OCI-LY3 (cell line): ENCODE data around the gene TANC1.

Experiments
- H2AFZ ChIP-seq: fragments of 200-600, 300-600 bp; shearing (Covaris generic); 2 replicates; pipeline ENCODE4 v1.6.0; 2014; ENCODE audit warnings: antibody characterized with exemption, low read depth, low read length
- H3K27ac ChIP-seq: fragments of 200-600, 300-600 bp; sonication (generic); 2 replicates; pipeline ENCODE4 v1.5.1; 2014; ENCODE audit warnings: mild to moderate bottlenecking, low read length, moderate library complexity, mixed read lengths
- H3K27me3 ChIP-seq: fragments of 200-600, 300-600 bp; sonication (generic); 2 replicates; pipeline ENCODE4 v1.6.1; 2014; ENCODE audit warnings: low read depth, low read length, mixed read lengths
- H3K36me3 ChIP-seq: fragments of 200-600, 300-600 bp; sonication (generic); replicated peaks from 2 replicates; pipeline ENCODE3; 2014; ENCODE audit warnings: low read depth, low read length, mixed read lengths
- H3K4me1 ChIP-seq: fragments of 300-600, 200-600 bp; sonication (generic); 2 replicates; pipeline ENCODE4 v1.6.1; 2014; ENCODE audit warnings: low read length, mixed read lengths
- H3K4me2 ChIP-seq: fragments of 200-600, 300-600 bp; sonication (generic); 2 replicates; pipeline ENCODE4 v1.6.1; 2014; ENCODE audit warnings: low read length, mixed read lengths
- H3K4me3 ChIP-seq: fragments of 300-600, 200-600 bp; sonication (generic); 2 replicates; pipeline ENCODE4 v1.5.1; 2014; ENCODE audit warnings: antibody characterized with exemption, mild to moderate bottlenecking, low read length, moderate library complexity
- H3K79me2 ChIP-seq: fragments of 300-600, 200-600 bp; shearing (Covaris generic); 2 replicates; pipeline ENCODE4 v1.6.1; 2014; ENCODE audit warnings: mild to moderate bottlenecking, low read length, mixed read lengths
- H3K9ac ChIP-seq: fragments of 300-600, 200-600 bp; shearing (Covaris generic); 2 replicates; pipeline ENCODE4 v1.6.0; 2014; ENCODE audit warnings: mild to moderate bottlenecking, low read length, moderate library complexity
- H3K9me3 ChIP-seq: fragments of 200-600, 300-600 bp; shearing (Covaris generic); 2 replicates; pipeline ENCODE4 v1.6.1; 2014; ENCODE audit warnings: low read length, mixed read lengths; ENCODE audit not compliant: insufficient read depth
- H4K20me1 ChIP-seq: fragments of 200-600, 300-600 bp; sonication (generic); 2 replicates; pipeline ENCODE4 v1.6.1; 2016; ENCODE audit warnings: low read length, mixed read lengths; ENCODE audit not compliant: insufficient read depth
- CTCF ChIP-seq: fragments of 200-600, 300-600 bp; sonication (generic); IDR thresholded peaks from 2 replicates; pipeline ENCODE4 v1.5.1; 2014; ENCODE audit warnings: antibody characterized with exemption, low read length, low read depth
- EZH2phosphoT487 ChIP-seq: fragments of 200-600 bp; shearing (Covaris generic); IDR thresholded peaks from 2 replicates; pipeline ENCODE4 v1.6.1; 2018; ENCODE audit warnings: antibody characterized with exemption, mixed run types, low read depth

The TANC1 gene

GRCh38 chr2:159251296-159252173, 283.1 kb downstream of the TANC1 start:
- Histone ChIP-seq H3K27me3 (no peaks in the 10 kb centered on the region), H3K4me3 (no peak overlapping the region), H2AFZ (no peak overlapping the region), H4K20me1 (no peaks in the 10 kb centered on the region), H3K79me2 (no peaks in the 10 kb centered on the region), H3K36me3 (peaks cover 4% of the 10 kb centered on the region), H3K4me2 (no peak overlapping the region), H3K9ac (no peak overlapping the region), H3K9me3 (no peaks in the 10 kb centered on the region), H3K4me1 (peaks cover 8% of the 10 kb centered on the region), H3K27ac (no peak overlapping the region)
- no peak for TF ChIP-seq EZH2phosphoT487
- TF ChIP-seq CTCF: no peak

GRCh38 chr2:159252905-159253304, 284.5 kb downstream of the TANC1 start:
- Histone ChIP-seq H3K4me2 (no peak overlapping the region), H3K4me1 (peaks cover 8% of the 10 kb centered on the region), H3K9ac (no peak overlapping the region), H3K36me3 (no peaks in the 10 kb centered on the region), H3K27ac (no peak overlapping the region), H2AFZ (no peak overlapping the region), H3K4me3 (no peak overlapping the region), H3K27me3 (no peaks in the 10 kb centered on the region), H4K20me1 (no peaks in the 10 kb centered on the region), H3K79me2 (no peaks in the 10 kb centered on the region), H3K9me3 (no peaks in the 10 kb centered on the region)
- no peak for TF ChIP-seq EZH2phosphoT487
- TF ChIP-seq CTCF: no peak

- TF ChIP-seq CTCF: no peak
- TF ChIP-seq EZH2phosphoT487: no peak
- Histone ChIP-seq H3K79me2 (no peaks in the 10 kb centered on the region), H3K27me3 (no peaks in the 10 kb centered on the region), H3K27ac (no peak overlapping the region), H3K36me3 (no peaks in the 10 kb centered on the region), H3K9me3 (no peaks in the 10 kb centered on the region), H3K4me1 (no peaks in the 10 kb centered on the region), H4K20me1 (no peaks in the 10 kb centered on the region), H3K4me2 (no peak overlapping the region), H3K9ac (no peak overlapping the region), H3K4me3 (no peak overlapping the region), H2AFZ (no peak overlapping the region)
Measured at GRCh38 chr2:159256159-159256558, 287.7 kb downstream of the TANC1 start.

GRCh38 chr2:159262226-159262625, 293.8 kb downstream of the TANC1 start:
- Histone ChIP-seq H3K4me3 (no peak overlapping the region), H3K36me3 (peaks cover 2% of the 10 kb centered on the region), H2AFZ (no peak overlapping the region), H3K79me2 (no peaks in the 10 kb centered on the region), H4K20me1 (no peaks in the 10 kb centered on the region), H3K27ac (no peak overlapping the region), H3K4me1 (no peaks in the 10 kb centered on the region), H3K27me3 (no peaks in the 10 kb centered on the region), H3K4me2 (no peak overlapping the region), H3K9ac (no peak overlapping the region), H3K9me3 (no peaks in the 10 kb centered on the region)
- TF ChIP-seq CTCF (no peak), EZH2phosphoT487 (no peak)
